Progenitor cell of endocrine pancreas (in vitro differentiated cells): ENCODE data around the gene KCTD8. TPM values are rescaled to one million over a fixed set of nuclear protein-coding genes. Genes with fewer than 3 reads are reported as not detected.

Experiments
- DNase-seq: peaks from one replicate; pipeline ENCODE4 v3.0.0; 2021; ENCODE audit warnings: low spot score; ENCODE audit not compliant: unreplicated experiment
- H3K27ac Mint-ChIP-seq: 2 replicates; pipeline ENCODE4 v1.8.0; 2021; ENCODE audit warnings: mild to moderate bottlenecking, moderate library complexity, mixed read lengths
- H3K27me3 Mint-ChIP-seq: 2 replicates; pipeline ENCODE4 v1.8.0; 2021; ENCODE audit warnings: mixed read lengths
- H3K36me3 Mint-ChIP-seq: 2 replicates; pipeline ENCODE4 v1.8.0; 2022; ENCODE audit warnings: mixed read lengths; ENCODE audit not compliant: insufficient read depth
- H3K4me1 Mint-ChIP-seq: 2 replicates; pipeline ENCODE4 v1.8.0; 2021; ENCODE audit warnings: low read depth, mixed read lengths
- H3K4me3 Mint-ChIP-seq: 2 replicates; pipeline ENCODE4 v1.8.0; 2021; ENCODE audit warnings: low read depth, mild to moderate bottlenecking, moderate library complexity, mixed read lengths
- H3K9me3 Mint-ChIP-seq: 2 replicates; pipeline ENCODE4 v1.8.0; 2021; ENCODE audit warnings: low read depth, mixed read lengths
- CTCF ChIP-seq: fragments of 200-600 bp; sonication (generic); IDR thresholded peaks from one replicate; pipeline ENCODE4 v1.5.0; 2021; ENCODE audit warnings: antibody characterized with exemption, mild to moderate bottlenecking; ENCODE audit not compliant: unreplicated experiment
- total RNA-seq: library from RNA; stranded (reverse); gene quantifications from 2 replicates; pipeline ENCODE4 v1.2.1, GENCODE V29; 2021

The KCTD8 gene
- total RNA-seq, 1 donor from 2014 or later = 1.3 TPM

DNA sequence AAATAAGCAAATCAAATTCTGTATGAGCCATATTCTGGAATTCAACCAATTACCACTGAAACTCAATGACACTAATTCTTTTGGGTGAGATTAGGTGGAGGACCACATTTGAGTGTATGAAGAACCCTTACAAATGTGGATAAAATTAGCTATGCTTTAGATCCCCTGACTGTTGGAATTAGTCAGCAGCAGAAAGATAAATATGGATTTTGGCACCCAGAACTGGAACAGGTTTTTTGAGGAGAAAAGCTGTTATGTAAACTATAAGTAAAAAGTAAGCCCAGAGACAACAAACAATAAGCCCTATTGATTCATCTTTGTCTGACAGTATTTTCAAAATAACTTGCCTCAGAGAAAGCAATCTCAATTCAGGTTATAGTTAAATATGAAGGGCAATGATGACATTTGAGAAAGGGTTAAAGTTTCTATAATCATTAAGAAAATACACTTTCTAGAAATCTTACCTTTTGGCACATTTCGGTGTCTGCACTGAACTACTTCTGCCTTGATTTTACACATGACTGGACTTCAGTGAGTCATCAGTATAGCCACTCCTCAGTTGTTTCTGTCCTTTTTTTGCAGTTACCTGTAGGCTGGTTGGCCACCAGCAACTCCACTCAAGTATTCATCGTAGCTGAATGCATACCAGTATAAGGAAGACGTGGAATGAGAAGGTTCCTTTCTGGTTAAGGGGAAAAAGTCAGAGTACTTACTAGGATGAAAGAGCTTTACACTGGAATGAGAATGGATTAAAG is 80.0 kb downstream of the KCTD8 start:
- Mint-ChIP-seq H3K36me3 (no peaks in the 10 kb centered on the region), H3K9me3 (no peaks in the 10 kb centered on the region), H3K27me3 (no peaks in the 10 kb centered on the region), H3K27ac (no peak overlapping the region), H3K4me1 (no peaks in the 10 kb centered on the region), H3K4me3 (no peak overlapping the region)
- no peak for DNase-seq
- no peak for TF ChIP-seq CTCF

- Mint-ChIP-seq H3K4me1 (no peaks in the 10 kb centered on the region), H3K4me3 (no peak overlapping the region), H3K9me3 (no peaks in the 10 kb centered on the region), H3K27me3 (no peaks in the 10 kb centered on the region), H3K36me3 (no peaks in the 10 kb centered on the region), H3K27ac (no peak overlapping the region)
- no peak for TF ChIP-seq CTCF
- DNase-seq = no peak
Observed at GRCh38 chr4:44354172-44354571, 94.4 kb downstream of the KCTD8 start.

- H3K27me3 Mint-ChIP-seq = no peaks in the 10 kb centered on the region
- no peaks in the 10 kb centered on the region for H3K4me1 Mint-ChIP-seq
- TF ChIP-seq CTCF = no peak
- H3K4me3 Mint-ChIP-seq = no peak overlapping the region
- H3K36me3 Mint-ChIP-seq = no peaks in the 10 kb centered on the region
- no peaks in the 10 kb centered on the region for H3K9me3 Mint-ChIP-seq
- DNase-seq = no peak
- no peak overlapping the region for H3K27ac Mint-ChIP-seq
Observed at GRCh38 chr4:44351069-44351468, 97.5 kb downstream of the KCTD8 start.

GRCh38 chr4:44342800-44343199 is 105.8 kb downstream of the KCTD8 start:
- Mint-ChIP-seq H3K27ac (no peak overlapping the region), H3K4me1 (no peaks in the 10 kb centered on the region), H3K9me3 (no peaks in the 10 kb centered on the region), H3K36me3 (no peaks in the 10 kb centered on the region), H3K27me3 (no peaks in the 10 kb centered on the region), H3K4me3 (no peak overlapping the region)
- TF ChIP-seq CTCF = no peak
- no peak for DNase-seq

DNA sequence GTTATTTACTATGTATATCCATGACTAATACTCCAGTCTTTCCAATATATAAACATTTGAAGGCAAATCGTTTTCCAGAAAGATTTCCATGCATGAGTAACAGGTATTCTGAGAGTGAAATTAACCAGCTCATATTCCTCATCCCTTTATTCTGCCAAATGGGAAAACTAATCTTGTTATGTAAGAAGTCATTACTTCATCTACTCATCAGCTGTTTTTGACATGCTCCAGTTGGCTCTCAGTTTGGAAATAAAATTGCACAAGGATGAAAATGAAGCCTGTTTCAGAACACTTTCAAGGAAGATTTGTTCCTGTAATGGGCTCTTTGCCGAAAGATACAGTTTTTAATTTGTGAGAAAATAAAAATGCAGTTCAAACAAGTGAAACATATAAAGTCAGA is 121.9 kb downstream of the KCTD8 start:
- TF ChIP-seq CTCF = no peak
- H3K36me3 Mint-ChIP-seq = no peaks in the 10 kb centered on the region
- DNase-seq = no peak
- H3K27me3 Mint-ChIP-seq = no peaks in the 10 kb centered on the region
- H3K4me3 Mint-ChIP-seq = no peak overlapping the region
- peaks cover 3% of the 10 kb centered on the region for H3K9me3 Mint-ChIP-seq
- no peak overlapping the region for H3K27ac Mint-ChIP-seq
- H3K4me1 Mint-ChIP-seq = peaks cover under 1% of the 10 kb centered on the region
